Skeletal muscle tissue (tissue), 4 donors: ENCODE data around the gene LDHA. TPM values are rescaled to one million over a fixed set of nuclear protein-coding genes. Genes with fewer than 3 reads are reported as not detected.

ENCODE experiments used
- H3K27ac ChIP-seq: one replicate; pipeline ENCODE4 v1.7.0; 2013; ENCODE audit warnings: mild to moderate bottlenecking, low read depth, low read length, inconsistent platforms
- H3K27me3 ChIP-seq, 3 donors: one replicate each; pipeline ENCODE4 v1.7.0; 2013; ENCODE audit warnings: low read length in 3 of 3; ENCODE audit not compliant: control insufficient read depth in 3 of 3, insufficient read depth in 3 of 3
- H3K36me3 ChIP-seq, 3 donors: one replicate each; pipeline ENCODE4 v1.7.0; 2013; ENCODE audit warnings: low read length in 3 of 3; ENCODE audit not compliant: control insufficient read depth in 3 of 3, insufficient read depth in 3 of 3
- H3K4me1 ChIP-seq, 3 donors: one replicate each; pipeline ENCODE4 v1.7.0; 2013; ENCODE audit warnings: low read length in 3 of 3, mild to moderate bottlenecking in 3 of 3; ENCODE audit not compliant: control insufficient read depth in 3 of 3, insufficient read depth in 3 of 3
- H3K4me3 ChIP-seq, 3 donors: one replicate each; pipeline ENCODE4 v1.7.0; 2013; ENCODE audit warnings: low read length in 3 of 3
- H3K9ac ChIP-seq, 3 donors: one replicate each; pipeline ENCODE4 v1.7.0; 2013; ENCODE audit warnings: low read length in 3 of 3, mild to moderate bottlenecking in 3 of 3, moderate library complexity in 2 of 3, low read depth in 1 of 3
- H3K9me3 ChIP-seq, 3 donors: one replicate each; pipeline ENCODE4 v1.7.0; 2013; ENCODE audit warnings: low read length in 3 of 3; ENCODE audit not compliant: control insufficient read depth in 3 of 3
- total RNA-seq: library from RNA; depleted of rRNA; stranded (reverse); fragments of >200 nt; gene quantifications from one replicate; pipeline ENCODE4 v1.2.3, GENCODE V29; 2014
- donor health status: Osteomylitis.

Gene LDHA
- total RNA-seq: 390 TPM

GRCh38 chr11:18394275-18394927 is at the start of gene LDHA:
Gene LDHA (plus strand): TSS chr11:18394563. CDS start chr11:18396843, 2,280 bp downstream.
- H3K4me3 ChIP-seq: peak within 1 kb of the TSS; percentile 85 to 99 (median 98)
- H3K27ac ChIP-seq: peak within 1 kb of the TSS; percentile 99
- peaks cover 20 to 38% (median 21%) of the 10 kb centered on the region in 3 donors for H3K4me1 ChIP-seq

GRCh38 chr11:18347471-18348125 is 46.8 kb upstream of the LDHA start:
- H3K4me1 ChIP-seq: no peaks in the 10 kb centered on the region
- H3K36me3 ChIP-seq: peaks cover 13 to 48% (median 32%) of the 10 kb centered on the region in 3 donors
- H3K27ac ChIP-seq: no peak overlapping the region
- no peaks in the 10 kb centered on the region for H3K9me3 ChIP-seq
- no peak overlapping the region for H3K4me3 ChIP-seq
- H3K9ac ChIP-seq: no peak overlapping the region
- no peaks in the 10 kb centered on the region for H3K27me3 ChIP-seq

More at GRCh38 chr11:18394275-18394927, at the start of gene LDHA:
- Histone ChIP-seq H3K27me3 (no peaks in the 10 kb centered on the region), H3K9me3 (no peaks in the 10 kb centered on the region), H3K9ac (peak within 1 kb of the TSS; percentile 98 to 99 (median 99)), H3K36me3 (peaks cover 24 to 31% (median 25%) of the 10 kb centered on the region in 3 donors)

- Histone ChIP-seq H3K36me3 (peaks cover 13 to 57% (median 24%) of the 10 kb centered on the region in 3 donors), H3K4me3 (no peak overlapping the region), H3K4me1 (no peaks in the 10 kb centered on the region), H3K9me3 (no peaks in the 10 kb centered on the region), H3K9ac (no peak overlapping the region), H3K27me3 (no peaks in the 10 kb centered on the region), H3K27ac (no peak overlapping the region)
Measured at GRCh38 chr11:18352581-18352980, 41.8 kb upstream of the LDHA start.

GRCh38 chr11:18358646-18359045 is 35.7 kb upstream of the LDHA start:
- H3K27ac ChIP-seq: no peak overlapping the region
- no peaks in the 10 kb centered on the region for H3K9me3 ChIP-seq
- H3K27me3 ChIP-seq: no peaks in the 10 kb centered on the region
- H3K4me1 ChIP-seq: no peaks in the 10 kb centered on the region
- no peak overlapping the region for H3K9ac ChIP-seq
- H3K4me3 ChIP-seq: no peak overlapping the region
- peaks cover 39 to 69% (median 43%) of the 10 kb centered on the region in 3 donors for H3K36me3 ChIP-seq

GRCh38 chr11:18361154-18361553 is 33.2 kb upstream of the LDHA start:
- H3K27me3 ChIP-seq: no peaks in the 10 kb centered on the region
- H3K4me1 ChIP-seq: no peaks in the 10 kb centered on the region
- no peak overlapping the region for H3K4me3 ChIP-seq
- no peak overlapping the region for H3K9ac ChIP-seq
- H3K9me3 ChIP-seq: no peaks in the 10 kb centered on the region
- H3K27ac ChIP-seq: no peak overlapping the region
- H3K36me3 ChIP-seq: peaks cover 55 to 80% (median 57%) of the 10 kb centered on the region in 3 donors

- Histone ChIP-seq H3K27me3 (no peaks in the 10 kb centered on the region), H3K27ac (no peak overlapping the region), H3K9ac (no peak overlapping the region), H3K4me3 (no peak overlapping the region), H3K9me3 (no peaks in the 10 kb centered on the region), H3K4me1 (peaks cover 0 to 5% (median 0%) of the 10 kb centered on the region in 3 donors), H3K36me3 (peaks cover 37 to 56% (median 42%) of the 10 kb centered on the region in 3 donors)
Measured at GRCh38 chr11:18364495-18365073, 29.8 kb upstream of the LDHA start.

GRCh38 chr11:18365741-18366140 is 28.6 kb upstream of the LDHA start:
- no peak overlapping the region for H3K27ac ChIP-seq
- no peaks in the 10 kb centered on the region for H3K27me3 ChIP-seq
- H3K4me1 ChIP-seq: peaks cover 0 to 6% (median 0%) of the 10 kb centered on the region in 3 donors
- no peak overlapping the region for H3K4me3 ChIP-seq
- no peak overlapping the region for H3K9ac ChIP-seq
- peaks cover 35 to 48% (median 42%) of the 10 kb centered on the region in 3 donors for H3K36me3 ChIP-seq
- H3K9me3 ChIP-seq: no peaks in the 10 kb centered on the region

- Histone ChIP-seq H3K27ac (no peak overlapping the region), H3K9me3 (no peaks in the 10 kb centered on the region), H3K36me3 (peaks cover 32 to 43% (median 39%) of the 10 kb centered on the region in 3 donors), H3K4me3 (no peak overlapping the region), H3K9ac (no peak overlapping the region), H3K4me1 (peaks cover 0 to 6% (median 0%) of the 10 kb centered on the region in 3 donors), H3K27me3 (no peaks in the 10 kb centered on the region)
Measured at GRCh38 chr11:18366286-18366685, 28.1 kb upstream of the LDHA start.

GRCh38 chr11:18367431-18367830 is 26.9 kb upstream of the LDHA start:
- Histone ChIP-seq H3K27me3 (no peaks in the 10 kb centered on the region), H3K36me3 (peaks cover 25 to 33% (median 30%) of the 10 kb centered on the region in 3 donors), H3K4me3 (no peak overlapping the region), H3K4me1 (peaks cover 0 to 6% (median 0%) of the 10 kb centered on the region in 3 donors), H3K27ac (no peak overlapping the region), H3K9ac (no peak overlapping the region), H3K9me3 (no peaks in the 10 kb centered on the region)

- Histone ChIP-seq H3K27ac (peak overlapping the region; percentile 36), H3K4me1 (peaks cover 0 to 6% (median 0%) of the 10 kb centered on the region in 3 donors), H3K4me3 (no peak overlapping the region), H3K36me3 (peaks cover 24 to 28% (median 26%) of the 10 kb centered on the region in 3 donors), H3K9me3 (no peaks in the 10 kb centered on the region), H3K27me3 (no peaks in the 10 kb centered on the region), H3K9ac (peak overlapping the region in 1 of 3 donors; percentile 9)
Measured at GRCh38 chr11:18368221-18368620, 26.1 kb upstream of the LDHA start.
